Measurements from ENCODE around the gene CD7.
A peak's percentile ranks its signal among the peaks of the same experiment; 100 is the strongest.

- TF ChIP-seq CTCF (IDR thresholded peaks at IDR 0.05; ENCODE audit: low read depth, low read length), result peak; percentile 91
- no peak for TF ChIP-seq EZH2phosphoT487 (IDR thresholded peaks at IDR 0.05; ENCODE audit: low read depth)
Measured at GRCh38 chr17:82351713-82352488, 34.5 kb upstream of the CD7 start.
